Activated CD4-positive, alpha-beta T cell treated with anti-CD3 and anti-CD28 coated beads, Interleukin-2, amount 50 U/mL, for 4 hours (primary cell): ENCODE results near the gene KIF4B.
"Not testable (repeated sequence)": the region's sequence is repeated elsewhere in the genome, so short reads cannot be mapped to it uniquely, and the experiment has no call there.

Source experiments
- DNase-seq, 2 experiments: peaks; one replicate each; pipeline ENCODE4 v3.0.0-alpha.2; 2020

KIF4B gene

DNA sequence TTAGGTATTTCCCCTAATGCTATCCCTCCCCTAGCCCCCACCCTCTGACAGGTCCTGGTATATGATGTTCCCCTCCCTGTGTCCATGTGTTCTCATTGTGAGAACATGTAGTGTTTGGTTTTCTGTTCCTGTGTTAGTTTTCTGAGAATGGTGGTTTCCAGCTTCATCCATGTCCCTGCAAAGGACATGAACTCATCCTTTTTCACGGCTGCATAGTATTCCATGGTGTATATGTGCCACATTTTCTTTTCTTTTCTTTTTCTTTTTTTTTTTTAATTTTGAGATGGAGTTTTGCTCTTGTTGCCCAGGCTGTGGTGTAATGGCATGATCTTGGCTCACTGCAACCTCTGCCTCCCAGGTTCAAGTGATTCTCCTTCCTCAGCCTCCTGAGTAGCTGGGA lies 7.3 kb upstream of the KIF4B start:
- DNase-seq, result not testable (repeated sequence)

DNA sequence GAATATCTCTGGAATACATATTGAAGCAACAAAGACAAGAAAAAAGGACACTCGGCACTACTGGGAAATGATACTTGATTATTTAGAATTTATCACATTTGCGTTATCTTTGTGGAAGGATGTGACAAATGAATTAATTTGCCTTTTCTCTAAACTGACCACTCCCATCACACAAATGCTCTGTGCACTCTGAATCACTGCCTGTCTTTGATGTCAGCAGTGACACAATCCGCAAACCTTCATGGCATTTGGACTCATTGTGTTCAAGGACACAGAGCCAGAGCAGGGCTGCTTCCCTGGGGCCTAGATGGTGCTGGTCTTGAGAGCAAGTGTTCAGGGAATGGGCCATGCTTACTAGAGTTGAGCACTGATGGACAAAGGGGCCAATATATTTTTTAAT lies 4.9 kb upstream of the KIF4B start:
- no peak for DNase-seq

DNA sequence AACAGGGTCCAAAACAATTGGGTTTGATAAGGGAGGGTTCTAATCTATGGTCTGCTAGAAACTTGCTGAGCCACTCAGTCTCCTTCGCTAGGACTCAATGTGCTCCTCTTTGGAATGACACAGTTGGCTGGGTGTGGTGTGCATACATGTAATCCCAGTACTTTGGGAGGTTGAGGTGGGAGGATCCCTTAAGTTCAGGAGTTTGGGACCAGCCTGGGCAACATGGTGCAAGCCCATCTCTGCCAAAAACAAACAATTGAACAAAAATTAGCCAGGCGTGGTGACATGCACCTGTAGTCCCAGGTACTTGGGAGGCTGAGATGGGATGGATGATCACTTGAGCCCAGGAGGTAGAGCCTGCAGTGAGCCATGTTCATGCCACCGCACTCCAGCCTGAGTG lies 2.7 kb upstream of the KIF4B start:
- DNase-seq, result no peak

DNA sequence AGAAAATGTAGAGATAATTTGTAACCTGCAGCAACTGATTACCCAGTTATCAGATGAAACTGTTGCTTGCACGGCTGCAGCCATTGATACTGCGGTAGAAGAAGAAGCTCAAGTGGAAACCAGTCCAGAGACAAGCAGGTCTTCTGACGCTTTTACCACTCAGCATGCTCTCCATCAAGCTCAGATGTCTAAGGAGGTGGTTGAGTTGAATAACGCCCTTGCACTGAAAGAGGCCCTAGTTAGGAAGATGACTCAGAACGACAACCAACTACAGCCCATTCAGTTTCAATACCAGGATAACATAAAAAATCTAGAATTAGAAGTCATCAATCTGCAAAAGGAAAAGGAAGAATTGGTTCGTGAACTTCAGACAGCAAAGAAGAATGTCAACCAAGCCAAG lies 1.7 kb downstream of the KIF4B start:
- DNase-seq, result no peak

DNA sequence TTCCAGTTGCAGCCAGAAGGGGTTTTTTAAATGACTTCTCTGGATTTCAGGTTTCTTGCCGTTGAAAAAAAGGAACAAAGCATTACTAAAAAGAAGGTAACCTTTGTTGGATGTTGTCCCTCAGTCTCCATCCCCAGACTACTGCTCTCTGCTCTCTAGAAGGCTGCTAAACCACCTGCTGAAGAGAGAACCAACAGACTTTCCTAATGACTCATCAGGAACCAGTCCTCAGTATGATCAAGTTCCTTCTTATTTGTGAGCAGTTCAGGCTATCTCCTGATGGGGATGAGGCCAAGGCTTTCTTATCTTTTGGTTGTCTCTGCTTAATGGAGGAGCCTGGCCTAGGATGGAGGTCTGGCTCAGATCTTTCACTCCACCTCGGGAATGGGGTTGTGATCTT lies 4.1 kb downstream of the KIF4B start:
- DNase-seq, result no peak

DNA sequence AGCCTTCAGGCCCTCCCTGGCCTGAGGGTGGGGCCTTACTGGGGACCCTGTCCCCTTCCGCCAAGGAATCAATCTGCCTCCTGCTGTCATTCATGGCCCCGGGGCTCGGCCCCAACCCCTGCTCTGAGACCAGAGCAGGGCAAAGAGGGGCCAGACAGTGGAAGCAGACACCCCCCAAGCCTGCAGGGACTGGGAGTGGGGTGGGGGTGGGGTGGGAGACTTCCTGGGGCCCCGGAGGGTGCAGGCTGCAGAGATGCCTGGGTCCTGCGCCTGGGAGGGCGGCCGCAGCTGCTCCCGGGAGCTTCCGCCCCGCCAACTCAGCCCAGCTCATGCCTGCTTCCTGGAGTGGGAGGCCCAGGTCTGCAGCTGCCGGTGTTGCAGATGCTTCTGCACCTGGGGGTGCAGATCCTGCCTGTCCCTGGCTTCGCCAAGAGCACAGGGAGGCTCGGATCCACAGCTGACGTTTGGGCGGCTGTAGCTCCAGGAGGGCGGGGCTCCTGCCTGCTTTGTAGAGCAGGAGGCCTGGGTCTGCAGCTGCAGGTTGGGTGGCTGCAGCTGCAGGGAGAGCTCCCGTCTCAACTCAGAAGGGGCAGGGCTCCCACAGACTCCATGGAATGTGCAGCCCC lies 6.2 kb downstream of the KIF4B start:
- no peak for DNase-seq

DNA sequence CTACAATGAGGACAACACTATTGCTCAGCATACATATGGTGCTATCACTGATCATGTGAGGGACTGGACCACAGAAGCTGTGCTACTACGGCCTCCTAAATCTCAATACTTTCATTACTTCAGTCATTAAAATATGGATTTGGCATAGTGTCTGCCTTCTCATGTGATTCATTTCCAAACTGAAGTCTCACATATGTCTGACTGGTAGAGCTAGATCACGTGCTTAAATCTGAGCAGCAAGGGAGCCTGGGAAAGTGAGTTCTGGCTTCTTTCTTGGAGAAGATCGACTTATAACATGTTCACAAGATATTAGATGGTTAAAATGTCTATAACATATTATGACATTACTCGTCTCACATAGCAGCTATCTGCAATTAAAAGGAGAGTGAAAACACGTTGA lies 8.3 kb downstream of the KIF4B start:
- DNase-seq, result no peak

DNA sequence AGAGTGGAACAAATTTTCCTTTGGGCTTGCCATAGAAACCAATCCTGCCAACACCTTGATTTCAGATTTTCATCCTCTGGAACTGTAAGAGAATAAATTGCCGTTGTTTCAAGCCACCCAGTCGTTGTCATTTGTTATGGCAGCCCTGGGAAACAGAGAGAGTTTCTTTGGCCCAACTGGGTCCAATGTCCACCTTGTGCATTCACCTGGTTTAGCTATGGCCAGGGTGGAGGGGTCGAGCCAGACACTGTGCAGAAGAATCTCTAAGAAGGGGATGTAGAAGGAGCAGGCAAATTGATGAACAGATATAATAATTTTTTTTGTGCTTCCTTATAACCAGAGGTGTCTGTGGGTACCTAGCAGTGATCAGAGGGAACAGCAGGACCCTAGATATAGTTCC lies 9.8 kb downstream of the KIF4B start:
- DNase-seq, result no peak

DNA sequence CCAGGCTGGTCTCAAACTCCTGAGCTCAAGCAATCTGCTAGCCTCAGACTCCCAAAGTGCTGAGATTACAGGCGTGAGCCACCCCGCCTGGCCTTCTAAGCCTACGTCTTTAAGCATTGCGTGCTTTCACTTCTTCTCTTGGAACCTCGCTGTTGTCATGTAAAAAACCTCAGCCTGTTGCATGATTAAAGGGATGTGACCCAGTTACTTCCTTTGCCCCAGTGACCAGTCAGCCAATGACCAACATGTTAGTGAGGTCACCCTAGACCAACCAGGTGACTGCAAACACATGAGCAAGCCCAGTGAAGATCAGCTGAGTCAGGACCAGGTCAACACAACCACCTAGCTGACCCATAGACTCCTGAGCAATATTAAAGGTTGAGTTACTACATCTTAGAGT lies 10.5 kb downstream of the KIF4B start:
- no peak for DNase-seq

DNA sequence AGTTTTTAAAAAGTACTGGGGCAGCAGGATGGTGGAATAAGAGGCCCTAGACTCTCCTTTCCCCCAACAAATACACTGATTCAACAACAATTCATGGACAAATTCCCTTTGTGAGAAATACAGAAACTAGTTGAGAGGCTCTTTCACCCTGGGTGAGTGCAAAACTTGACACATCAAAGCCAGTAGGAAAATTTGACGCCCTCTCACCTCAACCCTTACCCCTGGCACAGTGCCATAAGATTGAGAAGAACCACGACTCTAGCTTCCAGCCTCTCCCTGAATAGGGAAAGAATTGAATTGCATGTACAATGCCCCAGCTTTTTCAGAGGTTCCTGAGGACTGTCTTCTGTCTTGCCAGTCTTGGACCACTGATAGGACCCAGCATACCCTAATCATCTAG lies 12.3 kb downstream of the KIF4B start:
- no peak for DNase-seq

DNA sequence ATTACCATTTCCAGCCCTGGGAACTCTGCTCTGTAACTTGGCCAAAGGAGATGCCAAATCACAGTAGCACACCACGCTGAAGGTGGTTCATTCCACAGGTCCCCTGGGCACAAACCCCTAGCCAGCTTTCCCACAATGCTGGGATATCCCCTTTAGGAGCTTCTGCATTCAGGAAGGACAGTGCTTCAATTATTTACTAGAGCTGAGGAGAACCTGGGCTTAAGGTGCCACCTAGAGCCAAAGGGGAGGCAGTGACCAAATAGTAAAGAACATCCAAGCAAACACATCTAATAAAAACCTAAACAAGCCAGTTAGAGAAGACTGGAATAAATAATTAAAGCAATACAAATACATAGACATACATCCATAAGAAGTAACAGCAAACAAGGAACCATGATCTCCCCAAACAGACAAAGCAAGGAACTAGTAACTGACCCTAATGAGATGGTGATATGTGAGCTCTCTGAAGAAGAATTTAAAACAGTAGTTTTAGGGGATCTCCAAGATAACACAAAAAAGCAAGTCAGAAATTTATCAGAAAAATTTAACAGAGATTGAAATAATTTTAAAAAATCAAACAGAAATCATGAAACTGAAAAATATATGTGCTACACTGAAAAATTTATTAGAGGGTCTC lies 14.6 kb downstream of the KIF4B start:
- no peak for DNase-seq

DNA sequence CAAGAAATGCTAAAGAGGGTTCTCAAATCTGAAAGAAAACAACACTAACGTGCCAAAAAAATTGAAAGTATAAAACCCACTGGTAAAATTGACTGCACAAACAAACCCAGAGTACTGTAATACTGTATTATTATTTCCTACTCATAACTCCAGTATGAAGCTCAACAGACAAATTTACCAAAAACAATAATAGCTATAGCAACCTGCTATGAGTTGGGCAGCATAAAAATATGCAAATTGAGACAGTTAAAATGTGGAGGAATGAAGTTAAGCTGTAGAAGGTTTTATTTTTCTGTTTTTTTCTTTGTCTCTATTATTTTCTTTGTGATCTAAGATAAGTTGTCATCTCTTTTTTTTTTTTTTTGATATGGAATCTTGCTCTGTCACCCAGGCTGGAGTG lies 15.7 kb downstream of the KIF4B start:
- DNase-seq, result no peak

DNA sequence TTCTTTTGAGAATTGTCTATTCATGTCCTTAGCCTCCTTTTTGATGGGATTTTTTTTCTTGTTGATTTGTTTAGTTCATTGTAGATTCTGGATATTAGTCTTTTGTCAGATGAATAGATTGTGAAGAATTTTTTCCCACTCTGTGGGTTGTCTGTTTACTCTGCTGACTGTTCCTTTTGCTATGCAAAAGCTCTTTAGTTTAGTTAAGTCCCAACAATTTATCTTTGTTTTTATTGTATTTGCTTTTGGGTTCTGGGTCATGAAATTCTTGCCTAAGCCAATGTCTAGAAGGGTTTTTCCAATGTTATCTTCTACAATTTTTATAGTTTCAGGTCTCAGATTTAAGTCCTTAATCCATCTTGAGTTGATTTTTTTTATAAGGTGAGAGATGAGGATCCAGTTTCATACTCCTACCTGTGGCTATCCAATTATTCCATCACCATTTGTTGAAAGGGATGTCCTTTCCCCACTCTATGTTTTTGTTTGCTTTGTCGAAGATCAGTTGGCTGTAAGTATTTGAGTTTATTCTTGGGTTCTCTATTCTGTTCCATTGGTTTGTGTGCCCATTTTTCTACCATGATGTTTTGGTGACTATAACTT lies 20.7 kb downstream of the KIF4B start:
- not testable (repeated sequence) for DNase-seq

DNA sequence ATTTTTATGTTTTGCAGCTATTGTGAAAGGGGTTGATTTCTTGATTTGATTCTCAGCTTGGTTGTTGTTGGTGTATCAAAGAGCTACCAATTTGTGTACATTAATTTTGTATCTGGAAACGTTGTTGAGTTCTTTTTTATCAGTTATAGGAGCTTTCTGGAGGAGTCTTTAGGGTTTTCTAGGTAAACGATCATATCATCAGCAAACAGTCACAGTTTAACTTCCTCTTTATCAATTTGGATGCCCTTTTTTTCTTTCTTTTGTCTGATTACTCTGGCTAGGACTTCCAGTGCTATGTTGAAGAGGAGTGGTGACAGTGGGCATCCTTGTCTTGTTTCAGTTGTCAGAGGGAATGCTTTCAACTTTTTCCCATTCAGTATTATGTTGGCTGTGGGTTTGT lies 21.5 kb downstream of the KIF4B start:
- DNase-seq, result not testable (repeated sequence)

DNA sequence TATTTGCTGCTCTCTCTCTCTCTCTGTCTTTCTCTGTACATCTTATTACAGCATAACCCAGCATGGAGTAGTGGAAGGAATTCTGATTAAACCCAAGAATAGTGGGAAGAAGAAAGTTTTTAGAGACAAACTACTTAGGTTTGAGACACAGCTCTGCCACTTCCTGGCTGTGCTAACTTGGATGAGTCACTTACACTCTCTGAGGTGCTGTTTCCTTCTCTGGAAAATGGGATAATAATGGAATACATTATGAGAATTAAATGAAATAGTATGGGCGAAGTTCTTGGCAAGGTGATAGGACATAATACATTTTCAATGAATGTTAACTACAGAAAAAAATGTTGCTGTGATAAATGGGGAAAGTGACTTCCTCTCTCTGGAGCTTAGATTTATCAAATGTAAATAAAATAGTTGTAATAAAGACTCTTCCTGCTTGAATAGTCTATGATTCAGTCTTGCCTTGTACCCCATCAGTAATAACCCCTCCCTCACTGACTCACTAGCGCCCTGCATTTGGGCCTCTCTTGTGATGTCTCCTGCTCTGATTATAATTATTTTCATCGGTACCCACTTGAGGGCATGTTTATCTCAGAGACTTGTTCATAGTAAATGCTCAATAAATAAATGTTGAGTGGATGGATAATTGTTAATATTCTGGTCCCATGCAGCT lies 27.6 kb downstream of the KIF4B start:
- no peak for DNase-seq

DNA sequence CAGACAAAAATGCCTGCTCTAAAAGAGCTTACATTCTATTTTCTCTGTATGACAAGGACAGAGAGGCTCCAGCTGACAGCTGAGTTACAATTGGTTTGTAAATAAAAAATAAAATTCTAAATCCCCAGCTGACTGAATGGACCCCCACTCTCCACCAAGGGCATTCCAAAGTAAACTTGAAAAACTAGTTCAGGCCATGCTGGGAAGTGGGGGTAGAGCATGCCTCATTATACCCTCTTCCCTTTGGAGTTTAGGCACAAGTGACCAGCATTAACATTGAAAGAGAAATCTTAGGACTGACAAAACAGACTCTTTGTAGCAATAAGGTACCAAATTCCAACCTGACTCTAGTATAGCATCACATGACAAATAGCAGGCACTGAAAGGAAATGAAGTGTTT lies 31.0 kb downstream of the KIF4B start:
- DNase-seq, result no peak

DNA sequence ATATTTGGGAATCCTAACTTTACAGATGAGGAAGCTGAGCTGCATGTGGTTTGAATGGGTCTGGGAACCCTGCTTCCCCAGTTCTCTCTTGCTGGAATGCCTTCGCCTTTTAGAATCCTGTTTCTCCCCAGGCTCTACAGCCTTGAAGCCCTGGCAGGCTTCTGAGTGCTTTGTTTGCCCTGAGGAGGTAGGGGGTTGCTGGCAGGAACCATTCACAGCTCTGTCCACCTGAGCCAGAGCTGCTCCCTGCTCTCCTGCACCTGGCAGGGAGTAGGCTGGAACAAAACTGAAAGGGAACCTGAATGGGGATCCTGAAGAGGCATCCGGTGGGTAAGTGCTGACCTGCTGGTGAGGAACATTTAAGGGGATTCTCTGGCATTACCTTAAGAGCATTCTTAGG lies 33.0 kb downstream of the KIF4B start:
- no peak for DNase-seq

DNA sequence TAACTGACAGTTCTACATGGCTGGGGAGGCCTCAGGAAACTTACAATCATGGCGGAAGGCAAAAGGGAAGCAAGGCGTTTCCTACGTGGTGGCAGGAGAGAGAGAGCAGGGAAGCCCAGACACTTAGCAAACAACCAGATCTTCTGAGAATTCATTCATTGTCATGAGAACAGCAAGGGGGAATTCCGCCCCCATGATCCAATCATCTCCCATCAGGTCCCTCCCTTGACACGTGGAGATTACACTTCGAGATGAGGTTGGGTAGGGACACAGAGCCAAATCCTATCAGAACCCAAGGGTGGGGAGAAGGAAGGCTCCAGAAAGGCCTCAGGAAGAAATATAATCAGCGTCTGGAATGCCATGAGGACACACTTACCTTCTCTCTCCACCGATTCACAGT lies 34.3 kb downstream of the KIF4B start:
- no peak for DNase-seq

DNA sequence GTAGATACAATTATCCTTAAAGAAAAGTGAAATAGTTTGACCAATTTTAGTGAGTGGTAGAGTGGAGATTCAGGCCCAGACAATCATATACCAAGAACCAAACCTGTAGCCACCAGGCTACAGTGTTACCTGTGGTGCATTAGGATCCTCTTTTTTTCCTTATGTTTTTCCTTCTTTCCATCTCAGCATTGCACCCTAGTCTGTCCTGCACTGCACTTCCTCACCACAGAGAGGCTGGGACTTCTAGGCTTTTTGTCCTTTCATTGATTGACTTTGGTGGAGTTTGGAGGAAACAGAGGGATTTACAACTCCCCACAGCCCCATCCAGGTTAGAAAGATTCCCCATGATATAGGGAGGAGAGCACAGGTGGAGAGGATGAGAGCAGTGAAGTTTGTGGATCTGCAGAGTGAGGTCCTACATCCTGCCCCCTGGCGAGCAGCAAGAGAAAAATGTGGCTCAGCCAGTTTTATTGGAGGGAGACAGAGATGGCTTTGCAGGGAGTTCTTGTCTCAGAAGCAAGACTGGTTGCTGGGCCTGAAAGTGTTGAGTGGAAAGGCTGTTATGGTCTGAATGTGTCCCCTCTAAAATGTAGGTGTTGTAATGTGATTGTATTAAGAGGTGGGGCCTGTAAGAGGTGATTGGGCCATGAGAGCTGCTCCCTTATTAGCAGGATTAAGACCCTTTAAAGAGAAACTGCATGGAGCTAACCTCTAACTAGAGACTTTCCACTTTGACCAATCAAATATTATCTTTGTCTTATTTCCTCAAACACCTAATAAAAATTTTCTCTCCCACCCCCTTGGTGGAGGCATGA lies 36.2 kb downstream of the KIF4B start:
- DNase-seq, result no peak

DNA sequence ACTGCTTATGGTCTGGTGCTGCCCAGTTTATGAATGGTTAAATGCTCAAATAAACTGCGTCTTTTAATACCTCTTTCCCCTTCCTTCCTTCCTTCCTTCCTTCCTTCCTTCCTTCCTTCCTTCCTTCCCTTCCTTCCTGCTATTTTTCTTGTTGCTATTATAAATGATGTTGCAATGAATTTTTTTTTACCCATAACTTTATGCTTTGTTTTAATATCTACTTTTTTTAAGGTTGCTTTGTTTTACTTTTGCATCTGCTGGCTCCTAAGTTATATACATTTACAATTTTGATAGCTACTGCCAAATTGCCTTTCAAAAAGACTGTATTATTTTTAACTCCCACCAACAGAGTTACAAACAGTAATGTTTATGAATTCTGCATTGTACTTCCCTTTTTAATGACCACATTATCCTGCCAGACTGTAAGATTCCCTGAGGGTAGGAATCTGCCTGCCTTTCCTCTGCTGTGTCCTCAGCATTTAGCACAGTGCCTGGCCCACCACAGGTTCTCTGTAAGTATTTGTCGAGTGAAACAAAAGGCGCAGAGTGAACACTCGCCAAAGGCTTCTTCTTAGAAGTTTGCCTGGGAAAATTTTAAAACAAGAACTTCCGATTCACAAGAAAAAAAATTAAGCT lies 36.9 kb downstream of the KIF4B start:
- no peak for DNase-seq

DNA sequence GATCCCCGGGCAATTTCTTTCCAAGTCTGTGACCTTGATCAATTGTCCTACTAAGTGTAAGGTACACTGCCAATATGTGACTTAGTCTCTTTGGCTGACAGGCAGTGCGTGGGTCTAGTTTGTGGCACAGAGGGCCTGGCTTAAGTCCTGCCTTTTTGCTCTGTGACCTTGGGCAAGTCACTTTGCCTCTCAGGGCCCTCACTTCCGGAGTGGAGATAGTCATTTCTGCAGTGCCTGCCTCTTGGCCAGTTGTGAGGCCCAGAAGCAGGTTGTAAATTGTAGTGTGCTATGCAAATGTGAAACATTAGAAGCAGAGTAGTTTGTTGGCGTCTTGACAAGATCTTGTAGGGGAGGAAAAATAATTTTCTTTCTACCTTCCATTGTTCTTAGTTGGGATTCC lies 39.0 kb downstream of the KIF4B start:
- no peak for DNase-seq

DNA sequence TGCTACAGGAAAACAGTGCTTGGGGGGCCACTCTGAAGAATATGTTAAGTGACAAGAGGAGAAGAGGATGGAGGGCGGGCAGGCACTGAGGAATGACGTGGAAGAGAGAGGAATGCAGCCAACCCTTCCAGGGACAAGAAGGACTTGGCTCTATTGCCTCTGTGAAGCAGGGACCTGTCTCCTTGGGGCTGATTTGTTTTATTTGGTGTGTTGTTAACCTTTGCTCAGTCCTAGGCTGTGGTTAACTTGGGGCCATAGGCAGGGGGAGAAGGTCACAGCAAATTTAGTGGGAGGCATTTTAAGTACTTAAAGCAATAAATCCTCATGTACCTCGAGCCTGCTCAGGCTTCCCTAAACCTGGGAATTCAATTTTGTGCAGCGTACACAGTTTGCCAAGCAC lies 39.9 kb downstream of the KIF4B start:
- no peak for DNase-seq
